PC-9 (cell line): ENCODE results near the gene LPCAT1.

ENCODE experiments used
- CTCF ChIP-seq: fragments of 200-600 bp; sonication (generic); conservative IDR thresholded peaks from 2 replicates; pipeline ENCODE4 v1.6.1; 2017; ENCODE audit warnings: mixed run types, antibody characterized with exemption, mild to moderate bottlenecking, moderate library complexity
- EZH2 ChIP-seq: fragments of 200-600 bp; sonication (generic); IDR thresholded peaks from 2 replicates; pipeline ENCODE4 v1.8.0; 2017; ENCODE audit warnings: antibody characterized with exemption, low read depth

DNA sequence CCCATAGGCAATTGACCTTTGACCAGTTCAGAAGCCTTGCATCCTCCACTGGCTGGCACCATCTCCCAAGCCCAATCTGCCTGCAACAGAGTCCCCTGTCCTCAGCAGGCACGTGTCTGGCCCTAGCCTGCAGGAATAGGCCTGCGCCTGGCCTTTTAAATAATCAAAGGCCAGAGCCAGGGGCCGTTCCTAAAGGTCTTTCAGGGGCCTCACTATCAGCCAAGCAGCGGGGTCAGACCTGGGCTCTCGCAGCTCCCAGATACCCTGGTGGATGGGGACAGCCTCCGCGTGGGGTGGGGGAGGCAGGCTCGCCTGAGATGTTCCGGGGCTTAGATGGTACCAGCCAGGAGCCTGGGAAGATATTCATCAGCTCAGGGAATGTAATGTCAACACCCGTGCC is 111.1 kb downstream of the LPCAT1 start:
- TF ChIP-seq CTCF (no peak), EZH2 (no peak)
